Liver (tissue), 3 donors: ENCODE results near the gene MRO.

ENCODE experiments used
- CTCF ChIP-seq: fragments of 150-350 bp; IDR thresholded peaks from 2 replicates; pipeline ENCODE4 v1.5.1; 2017; ENCODE audit warnings: improper control_type of control experiment, low read depth, low read length; ENCODE audit not compliant: missing input control
- EGR1 ChIP-seq, 2 donors: IDR thresholded peaks; 2 replicates each; pipeline ENCODE4 v1.6.1; 2016 to 2018; ENCODE audit warnings: antibody characterized with exemption in 2 of 2, low read depth in 2 of 2
- MAX ChIP-seq: IDR thresholded peaks from 2 replicates; pipeline ENCODE4 v1.6.1; 2016; ENCODE audit warnings: antibody characterized with exemption
- TAF1 ChIP-seq: conservative IDR thresholded peaks from 2 replicates; pipeline ENCODE4 v1.6.1; 2016; ENCODE audit warnings: antibody characterized with exemption, mild to moderate bottlenecking
- ZBTB33 ChIP-seq: IDR thresholded peaks from 2 replicates; pipeline ENCODE4 v1.6.1; 2016; ENCODE audit warnings: antibody characterized with exemption
- donor health status: healthy.
- donor health status: healthy.

- no peak for TF ChIP-seq CTCF
- no peak for TF ChIP-seq MAX
- TF ChIP-seq TAF1 = no peak
- no peak for TF ChIP-seq EGR1 (IDR thresholded peaks at IDR 0.05; ENCODE audit: low read depth in 2 of 2)
- no peak for TF ChIP-seq ZBTB33
Measured at GRCh38 chr18:50862401-50862800, 42.6 kb upstream of the MRO start.
